ENCODE data around the gene UBFD1. TPM values are rescaled to one million over a fixed set of nuclear protein-coding genes. Genes with fewer than 3 reads are reported as not detected.

Gene UBFD1
- total and polyA plus RNA-seq, 2 of the 8 experiments (the other 6 are each of a cell fraction or from before 2014, with no cell fraction given), result 66.3 to 106 TPM

- TF ChIP-seq RXRA (IDR thresholded peaks at IDR 0.05; ENCODE audit: insufficient read depth, low read depth, low read length) (peak; percentile 95), JUN (IDR thresholded peaks at IDR 0.05; ENCODE audit: low read depth, low read length) (no peak), HDAC2 (IDR thresholded peaks at IDR 0.05; ENCODE audit: borderline replicate concordance in 1 of 2, low read depth in 2 of 2, low read length in 2 of 2) (peak; percentile 99 to 100), SIX5 (IDR thresholded peaks at IDR 0.05; ENCODE audit: low read depth, low read length) (no peak), ASH2L (IDR thresholded peaks at IDR 0.05; ENCODE audit: low read length) (peak; percentile 65), POLR2AphosphoS5 (IDR thresholded peaks at IDR 0.05; ENCODE audit: low read depth, low read length) (peak; percentile 75), POLR2A (IDR thresholded peaks at IDR 0.05; ENCODE audit: control extremely low read depth in 1 of 2, low read depth in 2 of 2, low read length in 2 of 2) (peak; percentile 70 to 89), E2F6 (IDR thresholded peaks at IDR 0.05) (peak; percentile 82), KDM1A (IDR thresholded peaks at IDR 0.05; ENCODE audit: borderline replicate concordance, low read length) (peak; percentile 100), ATF2 (IDR thresholded peaks at IDR 0.05; ENCODE audit: low read length) (peak; percentile 30; the same call in 1 of the 2 replicates), PHF8 (conservative IDR thresholded peaks at IDR 0.05; ENCODE audit: low read depth, low read length) (peak; percentile 98), TCF12 (IDR thresholded peaks at IDR 0.05; ENCODE audit: low read depth, low read length) (no peak), RNF2 (IDR thresholded peaks at IDR 0.05; ENCODE audit: borderline replicate concordance, low read depth, low read length, missing control alignments, poor library complexity, severe bottlenecking) (no peak), GTF2F1 (IDR thresholded peaks at IDR 0.05; ENCODE audit: borderline replicate concordance, low read depth, low read length) (peak; percentile 39; the same call in 1 of the 2 replicates), TAF7 (optimal IDR thresholded peaks at IDR 0.05; ENCODE audit: borderline replicate concordance, low read depth, low read length) (peak; percentile 68), NRF1 (IDR thresholded peaks at IDR 0.05; ENCODE audit: low read depth, low read length) (no peak), NANOG (IDR thresholded peaks at IDR 0.05; ENCODE audit: insufficient read depth, low read depth, low read length, poor library complexity, severe bottlenecking) (no peak), CBX5 (IDR thresholded peaks at IDR 0.05; ENCODE audit: low read depth, low read length) (no peak), SAP30 (IDR thresholded peaks at IDR 0.05; ENCODE audit: insufficient read depth, insufficient replicate concordance, low read length) (no peak), CTBP2 (IDR thresholded peaks at IDR 0.05; ENCODE audit: borderline replicate concordance, insufficient read depth, insufficient read length, low read length) (no peak)
Measured at GRCh38 chr16:23556881-23557778, at the start of gene UBFD1, which contains the start of gene EARS2 (continued).

All from H1 (cell line).